Amniotic stem cell (primary cell): ENCODE data around the gene KAT2A.

Source experiments
- DNase-seq: peaks from one replicate; lab custom pipeline; 2025; lab: John Stamatoyannopoulos, UW

Gene KAT2A

GRCh38 chr17:42094375-42095069, 26.6 kb downstream of the KAT2A start:
- DNase-seq, result no peak

GRCh38 chr17:42092939-42093338, 28.2 kb downstream of the KAT2A start:
- no peak for DNase-seq

GRCh38 chr17:42090964-42091790, 30.0 kb downstream of the KAT2A start:
- DNase-seq, result no peak

- DNase-seq, result no peak
Observed at GRCh38 chr17:42088736-42089135, 32.4 kb downstream of the KAT2A start.

- no peak for DNase-seq
Observed at GRCh38 chr17:42087736-42088705, 33.1 kb downstream of the KAT2A start.

GRCh38 chr17:42087042-42087701, 34.0 kb downstream of the KAT2A start:
- DNase-seq, result no peak

GRCh38 chr17:42081516-42082129, 39.5 kb downstream of the KAT2A start:
- DNase-seq, result no peak

- no peak for DNase-seq
Observed at GRCh38 chr17:42079541-42079940, 41.6 kb downstream of the KAT2A start.

GRCh38 chr17:42078396-42079043, 42.6 kb downstream of the KAT2A start:
- no peak for DNase-seq

GRCh38 chr17:42077755-42078154, 43.4 kb downstream of the KAT2A start:
- DNase-seq, result no peak

GRCh38 chr17:42076797-42077559, 44.2 kb downstream of the KAT2A start:
- DNase-seq, result no peak

GRCh38 chr17:42075789-42076188, 45.4 kb downstream of the KAT2A start:
- DNase-seq, result no peak

- no peak for DNase-seq
Observed at GRCh38 chr17:42072323-42073187, 48.6 kb downstream of the KAT2A start.

- DNase-seq, result no peak
Observed at GRCh38 chr17:42071810-42072209, 49.4 kb downstream of the KAT2A start.

GRCh38 chr17:42068979-42069378, 52.2 kb downstream of the KAT2A start:
- no peak for DNase-seq

- no peak for DNase-seq
Observed at GRCh38 chr17:42067371-42068091, 53.6 kb downstream of the KAT2A start.

- DNase-seq, result no peak
Observed at GRCh38 chr17:42065201-42065600, 56.0 kb downstream of the KAT2A start.
